HG03097 (cell line): ENCODE measurements around the gene CLDN14.

Experiments used
- ATAC-seq: cut with Tn5 transposase; IDR thresholded peaks from one replicate; pipeline ENCODE4 v1.9.1; 2021; ENCODE audit not compliant: unreplicated experiment, low FRiP score

CLDN14 gene

DNA sequence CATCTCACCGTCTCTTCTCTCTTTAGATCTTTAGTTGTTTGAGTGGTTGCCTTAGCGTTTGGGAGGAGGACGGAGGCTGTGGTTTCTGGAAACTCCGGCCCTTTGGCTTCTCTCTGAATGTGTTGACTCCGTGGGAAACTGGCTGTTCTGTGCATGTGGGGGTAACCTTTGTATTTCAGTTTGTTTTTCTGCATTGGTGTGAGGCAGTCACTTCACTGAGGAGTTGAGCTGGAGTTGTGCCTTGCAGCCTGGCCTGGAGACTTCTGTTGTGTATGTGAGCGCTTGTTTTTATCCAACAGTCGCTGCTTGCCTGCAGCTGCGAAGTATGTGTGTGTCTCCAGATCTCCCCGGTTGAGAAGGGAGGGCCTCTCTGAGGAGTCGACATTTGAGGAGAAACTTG lies 33.6 kb downstream of the CLDN14 start:
- no peak for ATAC-seq

GRCh38 chr21:36441715-36442114 lies 38.2 kb downstream of the CLDN14 start:
- no peak for ATAC-seq

GRCh38 chr21:36437745-36438128 lies 42.2 kb downstream of the CLDN14 start:
- ATAC-seq = no peak

DNA sequence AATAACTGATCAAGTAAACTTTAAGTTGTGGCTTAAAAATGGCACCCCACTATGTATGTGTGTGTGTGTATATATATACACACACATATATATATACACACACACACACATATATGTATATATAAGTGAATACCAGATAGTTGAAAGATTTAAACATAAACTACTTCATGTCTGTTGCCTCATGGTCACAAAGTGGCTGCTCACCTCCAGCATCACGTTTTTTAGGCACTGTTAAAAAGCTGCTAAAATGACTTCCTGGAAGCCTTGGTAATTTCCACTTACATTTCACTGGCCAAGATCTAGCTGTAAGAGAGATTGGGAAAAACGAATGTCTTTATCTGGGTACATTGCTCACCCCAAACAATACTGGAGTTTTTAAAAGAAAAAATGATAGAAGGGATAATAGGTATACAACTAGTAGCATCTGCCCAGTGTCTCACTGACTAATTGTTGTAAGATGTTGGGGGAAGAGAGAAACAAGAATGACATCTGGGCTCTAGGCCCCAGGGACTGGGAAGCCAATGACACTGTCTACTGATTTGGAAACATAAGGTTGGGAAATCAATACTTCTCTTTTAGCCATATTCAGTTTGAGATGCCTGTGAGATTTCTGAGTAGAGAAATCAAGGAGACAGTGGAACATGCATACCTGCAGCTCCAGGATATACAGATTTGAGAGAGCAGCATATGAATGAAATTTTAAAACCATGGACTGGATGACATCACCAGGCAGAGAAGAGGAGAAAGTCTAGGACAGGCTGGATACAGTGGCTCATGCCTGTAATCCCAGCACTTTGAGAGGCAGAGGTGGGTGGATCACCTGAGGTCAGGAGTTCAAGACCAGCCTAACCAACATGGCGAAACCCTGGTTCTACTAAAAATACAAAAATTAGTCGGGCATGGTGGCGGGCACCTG lies 42.8 kb downstream of the CLDN14 start:
- no peak for ATAC-seq

DNA sequence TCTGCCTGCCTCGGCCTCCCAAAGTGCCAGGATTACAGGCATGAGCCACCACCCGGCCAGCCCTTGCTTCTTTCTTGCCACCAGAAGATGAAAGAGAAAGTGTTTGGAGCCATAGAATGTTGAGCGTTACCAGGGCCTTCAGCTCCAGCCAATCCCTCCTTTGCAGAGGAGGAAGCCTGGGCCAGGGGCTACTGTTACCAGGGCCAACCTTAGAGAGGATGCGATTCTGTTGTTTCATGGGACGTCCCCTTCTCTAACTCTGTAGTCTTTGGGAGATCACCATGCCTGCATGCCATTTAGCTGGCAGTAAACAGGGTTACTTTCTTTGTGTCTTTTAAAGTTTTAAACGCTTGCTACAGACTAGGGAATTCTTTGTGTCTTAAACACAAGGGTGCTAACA lies 45.8 kb downstream of the CLDN14 start:
- no peak for ATAC-seq

- no peak for ATAC-seq
These were observed 46.7 kb downstream of the CLDN14 start for GRCh38 chr21:36433059-36433709.

GRCh38 chr21:36431252-36431651 lies 48.7 kb downstream of the CLDN14 start:
- no peak for ATAC-seq

GRCh38 chr21:36430841-36431240 lies 49.1 kb downstream of the CLDN14 start:
- ATAC-seq = no peak

- ATAC-seq = peak; percentile 78
These were observed 49.9 kb downstream of the CLDN14 start for GRCh38 chr21:36429947-36430546.

DNA sequence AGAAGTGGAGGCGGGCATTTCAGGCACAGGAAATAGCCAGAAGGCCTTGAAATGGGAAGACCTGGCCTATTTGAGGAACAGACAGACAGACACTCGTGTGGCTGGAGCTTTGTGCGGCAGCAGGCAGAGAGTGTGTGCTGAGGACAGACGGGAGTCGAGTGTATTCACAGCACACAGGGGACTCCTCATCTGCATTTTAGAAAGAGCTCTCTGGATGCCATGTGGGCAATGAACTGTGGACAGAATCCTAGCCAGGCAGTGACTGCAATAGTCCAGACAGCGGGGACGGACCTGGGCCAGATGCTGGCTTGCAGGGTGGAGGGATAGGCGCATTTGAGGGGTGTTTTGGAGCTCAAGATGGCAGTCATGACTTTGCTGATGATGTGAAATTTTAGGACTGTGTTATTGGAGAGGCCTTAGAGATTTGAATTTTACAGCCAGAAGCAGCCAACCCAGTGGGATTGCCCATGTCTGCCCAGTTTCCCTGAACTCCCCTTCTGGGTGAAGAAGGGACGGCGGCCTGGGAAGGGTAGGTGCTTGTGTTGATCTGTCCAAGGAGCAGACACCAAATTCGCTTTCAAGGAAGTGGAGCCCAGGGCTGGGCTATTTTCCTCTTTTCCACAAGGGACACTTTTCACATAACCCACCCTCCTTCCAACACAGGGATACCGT lies 51.0 kb downstream of the CLDN14 start:
- ATAC-seq = no peak

- no peak for ATAC-seq
These were observed 52.4 kb downstream of the CLDN14 start for GRCh38 chr21:36427502-36427901.

DNA sequence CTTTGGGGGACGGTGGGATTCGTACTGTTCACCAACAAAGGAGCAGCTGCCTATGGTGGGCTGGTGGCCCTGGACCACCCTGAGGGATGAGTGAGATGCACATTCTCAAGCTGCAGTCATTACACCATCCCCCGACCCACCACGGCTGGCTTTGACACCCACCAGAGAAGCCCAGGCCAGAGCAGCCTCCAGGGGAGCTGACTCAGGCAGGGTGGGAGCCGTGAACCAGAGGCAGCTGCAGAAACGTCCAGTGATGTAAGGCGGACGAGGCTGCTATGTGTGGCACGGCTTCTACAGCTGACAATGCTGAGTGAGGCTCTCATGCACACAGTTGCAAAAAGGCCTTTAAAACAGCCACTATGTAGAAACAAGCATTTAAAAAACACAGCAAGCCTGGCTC lies 54.6 kb downstream of the CLDN14 start:
- no peak for ATAC-seq

GRCh38 chr21:36424592-36424991 lies 55.3 kb downstream of the CLDN14 start:
- ATAC-seq = no peak

DNA sequence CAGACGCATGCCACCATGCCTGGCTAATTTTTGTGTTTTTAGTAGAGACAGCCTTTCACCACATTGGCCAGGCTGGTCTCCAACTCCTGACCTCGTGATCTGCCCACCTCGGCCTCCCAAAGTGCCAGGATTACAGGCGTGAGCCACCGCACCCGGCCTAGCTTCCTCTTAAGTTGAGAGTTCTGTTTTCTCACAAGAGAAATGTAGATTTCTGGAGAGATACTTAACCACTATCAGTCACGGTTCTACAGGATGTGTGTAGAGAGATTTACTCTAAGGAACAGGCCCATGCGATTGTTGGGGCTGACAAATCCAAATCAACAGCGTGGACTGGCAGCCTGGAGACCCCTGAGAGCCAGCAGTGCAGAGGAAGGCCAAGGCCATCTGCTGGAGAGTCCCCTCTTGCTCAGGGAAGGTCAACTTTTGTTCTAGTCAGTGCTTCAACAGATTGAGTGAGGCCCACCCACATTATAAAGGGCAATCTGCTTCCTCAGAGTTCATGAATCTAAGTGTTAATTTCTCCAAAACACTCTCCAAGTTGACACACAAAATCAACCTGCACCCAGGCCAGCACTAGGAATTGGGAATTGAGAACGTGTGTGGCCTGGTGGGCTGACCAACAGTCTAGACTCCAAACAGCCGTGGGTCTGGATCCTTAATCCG lies 56.0 kb downstream of the CLDN14 start:
- ATAC-seq = no peak

- ATAC-seq = no peak
These were observed 57.4 kb downstream of the CLDN14 start for GRCh38 chr21:36422279-36423098.

- ATAC-seq = no peak
These were observed 59.2 kb downstream of the CLDN14 start for GRCh38 chr21:36420571-36421339.

DNA sequence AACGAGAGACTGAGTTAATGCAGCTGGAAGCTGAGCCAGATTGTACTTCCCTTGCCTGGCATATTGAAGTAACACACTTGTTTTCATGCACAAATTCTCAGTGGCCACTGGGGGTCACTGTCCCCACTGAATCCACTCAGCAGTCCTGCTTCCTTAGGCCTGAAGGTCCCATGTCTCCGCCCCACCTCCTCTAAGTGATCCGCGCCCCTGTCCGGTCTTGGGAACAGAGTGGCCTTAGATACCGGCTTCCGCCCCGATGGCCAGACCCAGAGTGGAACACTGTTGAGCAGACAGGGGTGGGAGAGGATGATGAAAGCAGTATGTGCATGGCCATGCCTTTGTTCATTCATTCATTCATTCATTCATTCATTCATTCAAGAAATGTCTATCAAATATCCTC lies 59.9 kb downstream of the CLDN14 start:
- ATAC-seq = peak; percentile 52

DNA sequence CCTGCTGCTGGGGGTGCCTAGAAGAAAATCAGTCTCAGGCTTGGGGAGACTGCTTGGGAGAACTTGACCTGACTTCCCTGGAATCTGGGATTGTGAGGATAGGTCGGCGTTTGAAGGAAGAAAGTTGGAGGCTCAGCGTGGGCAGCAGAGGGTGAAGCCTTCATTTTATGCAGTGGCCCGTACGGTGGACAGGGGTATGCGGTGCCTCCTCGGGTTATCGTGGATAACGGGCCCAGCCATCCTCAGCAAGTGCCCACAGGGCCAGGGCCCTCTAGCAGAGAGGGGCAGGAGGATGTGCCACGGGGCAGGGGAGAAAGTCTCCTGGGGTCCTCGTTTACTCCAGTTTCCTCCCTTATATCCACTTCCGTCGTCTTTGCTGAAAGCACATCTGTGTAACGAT lies 60.7 kb downstream of the CLDN14 start:
- no peak for ATAC-seq

DNA sequence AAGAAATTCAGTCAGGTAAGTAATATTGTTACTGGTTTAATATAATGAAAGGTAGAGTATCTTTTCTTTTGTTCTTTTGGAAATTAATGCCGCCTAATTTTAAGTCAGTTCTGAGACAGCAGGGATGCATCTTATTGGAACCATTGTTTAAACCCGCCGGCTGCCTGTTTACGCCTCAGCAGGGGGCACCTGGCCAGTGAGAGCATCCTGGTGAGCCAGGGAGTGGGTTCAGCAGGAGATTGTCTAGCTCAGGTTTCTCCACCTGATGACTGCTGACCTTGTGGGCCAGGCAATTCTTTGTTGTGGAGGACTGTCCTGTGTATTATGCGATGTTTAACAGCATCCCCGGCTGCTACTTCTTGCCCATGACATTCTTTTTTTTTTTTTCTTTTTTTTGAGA lies 64.5 kb downstream of the CLDN14 start:
- ATAC-seq = no peak
